ENCODE results near the gene PARVB.

The PARVB gene

DNA sequence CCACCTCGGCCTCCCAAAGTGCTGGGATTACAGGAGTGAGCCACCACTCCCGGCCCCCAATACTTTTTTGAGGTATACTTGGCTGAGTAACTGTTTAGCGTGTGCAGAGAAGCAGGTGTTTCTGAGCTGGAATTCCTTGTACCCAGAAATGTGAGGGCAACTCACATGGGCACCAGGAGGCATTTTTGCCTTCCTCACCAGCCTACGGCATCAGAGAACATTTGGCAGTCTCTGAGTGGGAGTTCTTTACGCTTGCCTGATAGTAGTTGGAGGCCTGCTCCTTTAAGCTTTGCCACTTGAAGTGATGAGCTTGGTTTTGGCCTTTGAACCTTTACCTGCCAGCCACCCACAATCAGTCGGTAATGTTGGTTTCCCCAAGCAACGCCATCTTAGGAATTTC is 9.2 kb downstream of the PARVB start:
- DNase-seq, result no peak
- Histone ChIP-seq H3K4me1 (ENCODE audit: control insufficient read depth, insufficient read depth, low read length, poor library complexity, severe bottlenecking) (peaks cover 10% of the 10 kb centered on the region), H3K36me3 (ENCODE audit: control insufficient read depth, insufficient read depth, low read length) (no peaks in the 10 kb centered on the region), H3K27me3 (replicated peaks; ENCODE audit: control insufficient read depth, insufficient read depth, low read length, poor library complexity, severe bottlenecking) (no peaks in the 10 kb centered on the region), H3K9me3 (ENCODE audit: control insufficient read depth, low read length) (no peaks in the 10 kb centered on the region), H3K4me3 (ENCODE audit: insufficient read depth, low read depth, low read length, poor library complexity, severe bottlenecking) (no peak overlapping the region), H3K27ac (ENCODE audit: insufficient read depth, low read length, poor library complexity, severe bottlenecking) (no peak overlapping the region)

DNA sequence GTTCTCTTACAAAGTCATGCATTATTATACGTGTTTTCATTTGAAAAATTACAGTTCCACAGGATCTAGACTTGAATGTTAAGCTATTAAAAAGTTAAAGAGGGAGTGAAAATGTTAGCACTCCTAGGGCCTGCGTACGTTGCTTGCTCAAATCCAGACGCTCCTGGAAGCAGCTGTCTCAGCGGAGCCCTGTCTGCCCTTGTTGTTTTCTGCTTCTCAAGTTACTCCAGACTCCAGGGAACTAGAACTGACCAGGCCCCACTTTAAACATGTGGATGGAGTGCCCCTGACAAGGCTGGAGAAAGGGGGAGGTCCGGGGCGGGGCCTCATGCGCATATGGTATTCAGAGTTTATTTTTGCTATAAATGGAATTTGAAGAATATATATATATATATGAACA is 9.6 kb downstream of the PARVB start:
- Histone ChIP-seq H3K9me3 (ENCODE audit: control insufficient read depth, low read length) (no peaks in the 10 kb centered on the region), H3K27ac (ENCODE audit: insufficient read depth, low read length, poor library complexity, severe bottlenecking) (no peak overlapping the region), H3K27me3 (replicated peaks; ENCODE audit: control insufficient read depth, insufficient read depth, low read length, poor library complexity, severe bottlenecking) (no peaks in the 10 kb centered on the region), H3K4me1 (ENCODE audit: control insufficient read depth, insufficient read depth, low read length, poor library complexity, severe bottlenecking) (peaks cover 10% of the 10 kb centered on the region), H3K4me3 (ENCODE audit: insufficient read depth, low read depth, low read length, poor library complexity, severe bottlenecking) (no peak overlapping the region), H3K36me3 (ENCODE audit: control insufficient read depth, insufficient read depth, low read length) (no peaks in the 10 kb centered on the region)
- no peak for DNase-seq

DNA sequence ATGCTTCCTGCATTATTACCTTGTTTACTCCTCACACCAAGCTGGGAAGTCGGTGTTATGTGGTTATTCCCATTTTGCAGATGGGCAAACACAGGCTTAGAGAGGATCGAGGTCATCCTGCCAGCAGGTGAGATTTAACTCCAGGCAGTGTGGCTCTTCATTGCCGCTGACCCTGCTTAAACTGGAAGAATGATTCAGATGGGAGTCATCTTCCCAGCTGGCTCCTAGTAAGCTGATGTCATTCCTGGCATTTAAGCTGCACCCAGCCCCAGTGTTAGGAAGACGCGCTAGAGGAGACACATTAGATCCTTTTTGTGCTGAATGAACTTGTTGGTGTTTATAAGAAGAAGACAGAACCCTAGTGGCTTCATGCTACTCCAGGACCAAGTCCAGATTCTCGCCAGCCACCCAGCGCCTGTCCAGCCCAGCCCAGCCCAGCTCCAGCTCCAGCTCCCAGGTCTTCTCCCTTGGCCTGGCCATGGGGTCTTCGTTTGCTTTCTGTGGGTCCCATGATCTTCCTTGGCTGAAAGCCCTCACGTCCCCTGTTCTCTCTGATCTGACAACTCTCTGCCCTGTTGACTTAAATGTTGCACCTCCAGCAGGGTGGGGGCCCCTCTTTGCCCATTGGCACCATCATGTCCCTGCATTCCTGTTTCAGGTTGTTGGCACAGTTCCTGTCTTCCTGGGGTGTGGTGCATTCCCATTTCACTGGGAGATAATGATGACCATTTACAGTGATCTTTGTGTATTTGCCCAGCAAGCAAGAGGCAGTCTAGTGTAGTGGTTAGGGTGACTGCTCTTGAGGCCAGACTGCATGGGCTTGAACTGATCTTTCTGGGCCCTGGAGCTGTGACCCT is 13.6 kb downstream of the PARVB start:
- Histone ChIP-seq H3K36me3 (ENCODE audit: control insufficient read depth, insufficient read depth, low read length) (no peaks in the 10 kb centered on the region), H3K27ac (ENCODE audit: insufficient read depth, low read length, poor library complexity, severe bottlenecking) (no peak overlapping the region), H3K27me3 (replicated peaks; ENCODE audit: control insufficient read depth, insufficient read depth, low read length, poor library complexity, severe bottlenecking) (no peaks in the 10 kb centered on the region), H3K4me3 (ENCODE audit: insufficient read depth, low read depth, low read length, poor library complexity, severe bottlenecking) (no peak overlapping the region), H3K9me3 (ENCODE audit: control insufficient read depth, low read length) (no peaks in the 10 kb centered on the region), H3K4me1 (ENCODE audit: control insufficient read depth, insufficient read depth, low read length, poor library complexity, severe bottlenecking) (no peaks in the 10 kb centered on the region)
- no peak for DNase-seq

DNA sequence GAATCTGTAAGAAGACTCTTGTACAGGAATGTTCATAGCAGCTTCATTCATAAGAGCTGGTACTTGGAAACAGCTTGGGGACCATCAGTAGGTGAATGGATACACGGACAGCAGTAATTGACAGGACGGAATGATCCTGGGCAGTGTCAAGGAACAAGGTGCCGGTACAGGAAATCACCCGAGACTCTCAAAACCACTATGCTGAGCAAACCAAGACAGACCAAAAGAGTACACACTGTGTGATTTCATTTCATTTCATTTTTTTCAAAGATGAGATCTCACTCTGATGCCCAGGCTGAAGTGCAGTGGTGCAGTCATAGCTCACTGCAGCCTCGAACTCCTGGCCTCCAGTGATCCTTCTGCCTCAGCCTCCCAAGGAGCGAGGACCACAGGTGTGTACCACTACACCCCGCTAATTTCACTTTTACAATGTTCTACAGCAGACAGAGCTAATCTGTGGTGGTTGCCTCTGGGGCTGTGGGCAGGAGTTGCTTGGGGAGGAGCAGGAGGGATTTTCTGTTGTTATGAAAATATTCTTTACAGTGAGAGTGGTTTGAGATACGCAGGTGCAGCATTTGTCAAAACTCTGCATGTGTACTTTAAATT is 15.6 kb downstream of the PARVB start:
- no peaks in the 10 kb centered on the region for H3K36me3 ChIP-seq (ENCODE audit: control insufficient read depth, insufficient read depth, low read length)
- no peaks in the 10 kb centered on the region for H3K27me3 ChIP-seq (replicated peaks; ENCODE audit: control insufficient read depth, insufficient read depth, low read length, poor library complexity, severe bottlenecking)
- no peaks in the 10 kb centered on the region for H3K9me3 ChIP-seq (ENCODE audit: control insufficient read depth, low read length)
- DNase-seq, result no peak
- no peak overlapping the region for H3K27ac ChIP-seq (ENCODE audit: insufficient read depth, low read length, poor library complexity, severe bottlenecking)
- no peaks in the 10 kb centered on the region for H3K4me1 ChIP-seq (ENCODE audit: control insufficient read depth, insufficient read depth, low read length, poor library complexity, severe bottlenecking)
- no peak overlapping the region for H3K4me3 ChIP-seq (ENCODE audit: insufficient read depth, low read depth, low read length, poor library complexity, severe bottlenecking)

DNA sequence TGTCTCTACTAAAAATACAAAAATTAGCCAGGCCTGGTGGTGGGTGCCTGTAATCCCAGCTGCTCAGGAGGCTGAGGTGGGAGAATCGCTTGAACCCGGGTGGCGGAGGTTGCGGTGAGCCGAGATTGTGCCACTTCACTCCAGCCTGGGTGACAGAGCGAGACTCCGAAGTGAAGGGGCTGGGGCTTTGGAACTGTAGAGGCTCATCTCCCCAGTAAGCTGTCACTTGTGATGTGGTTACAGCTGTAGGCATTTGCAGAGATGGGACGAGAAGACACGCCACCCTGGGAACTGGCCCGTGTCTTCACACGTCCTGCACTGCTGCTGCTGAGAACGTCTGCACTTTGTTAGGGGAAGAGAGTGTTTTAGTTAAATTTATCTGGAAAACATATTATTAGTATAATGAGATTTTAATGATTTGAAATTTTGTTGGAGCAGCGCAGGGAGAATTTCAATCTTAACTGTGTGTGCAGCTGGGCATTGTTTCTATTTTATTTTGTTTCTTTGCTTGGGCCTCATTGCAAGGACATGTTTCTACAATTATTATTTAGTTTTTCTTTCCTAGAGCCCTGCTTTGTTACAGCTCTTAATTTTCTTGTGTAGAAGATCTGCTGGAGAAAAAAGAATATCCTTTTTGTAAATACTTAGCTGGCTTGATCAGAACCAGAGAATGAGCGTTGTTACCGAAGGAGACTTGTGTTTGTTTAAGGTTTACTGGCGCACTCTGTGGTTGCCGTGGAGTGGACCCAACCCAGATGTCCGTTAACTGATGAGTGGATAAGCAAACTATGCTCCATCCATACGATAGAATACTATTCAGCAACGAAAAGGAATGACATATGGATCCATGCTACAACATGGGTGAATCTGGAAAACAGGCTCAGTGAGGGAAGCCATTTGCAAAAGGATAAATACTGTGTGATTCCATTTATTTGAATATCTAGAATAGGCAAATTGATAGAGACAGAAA is 18.4 kb downstream of the PARVB start:
- no peak overlapping the region for H3K27ac ChIP-seq (ENCODE audit: insufficient read depth, low read length, poor library complexity, severe bottlenecking)
- H3K27me3 ChIP-seq (replicated peaks; ENCODE audit: control insufficient read depth, insufficient read depth, low read length, poor library complexity, severe bottlenecking), result no peaks in the 10 kb centered on the region
- no peaks in the 10 kb centered on the region for H3K9me3 ChIP-seq (ENCODE audit: control insufficient read depth, low read length)
- no peak overlapping the region for H3K4me3 ChIP-seq (ENCODE audit: insufficient read depth, low read depth, low read length, poor library complexity, severe bottlenecking)
- DNase-seq, result no peak
- no peaks in the 10 kb centered on the region for H3K4me1 ChIP-seq (ENCODE audit: control insufficient read depth, insufficient read depth, low read length, poor library complexity, severe bottlenecking)
- H3K36me3 ChIP-seq (ENCODE audit: control insufficient read depth, insufficient read depth, low read length), result no peaks in the 10 kb centered on the region

DNA sequence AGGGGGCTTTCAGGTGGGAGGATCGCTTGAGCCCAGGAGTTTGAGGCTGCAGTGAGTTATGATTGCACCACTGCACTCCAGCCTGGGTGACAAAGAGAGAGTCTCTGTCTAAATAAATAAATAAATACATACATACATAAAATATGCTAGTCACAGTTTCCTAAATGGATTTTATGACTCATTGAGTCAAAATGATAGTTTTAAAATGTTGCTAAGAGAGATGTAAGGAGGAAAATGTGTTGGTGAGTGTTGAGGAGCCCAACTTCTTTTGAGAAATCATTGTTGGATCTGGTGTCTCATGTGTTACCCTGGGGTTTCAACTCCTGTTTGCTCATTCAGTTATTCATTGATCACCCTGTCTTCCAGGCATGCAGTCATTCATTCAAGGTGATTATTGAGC is 21.0 kb downstream of the PARVB start:
- Histone ChIP-seq H3K9me3 (ENCODE audit: control insufficient read depth, low read length) (no peaks in the 10 kb centered on the region), H3K27me3 (replicated peaks; ENCODE audit: control insufficient read depth, insufficient read depth, low read length, poor library complexity, severe bottlenecking) (no peaks in the 10 kb centered on the region), H3K4me1 (ENCODE audit: control insufficient read depth, insufficient read depth, low read length, poor library complexity, severe bottlenecking) (no peaks in the 10 kb centered on the region), H3K36me3 (ENCODE audit: control insufficient read depth, insufficient read depth, low read length) (no peaks in the 10 kb centered on the region), H3K4me3 (ENCODE audit: insufficient read depth, low read depth, low read length, poor library complexity, severe bottlenecking) (no peak overlapping the region), H3K27ac (ENCODE audit: insufficient read depth, low read length, poor library complexity, severe bottlenecking) (no peak overlapping the region)
- no peak for DNase-seq

DNA sequence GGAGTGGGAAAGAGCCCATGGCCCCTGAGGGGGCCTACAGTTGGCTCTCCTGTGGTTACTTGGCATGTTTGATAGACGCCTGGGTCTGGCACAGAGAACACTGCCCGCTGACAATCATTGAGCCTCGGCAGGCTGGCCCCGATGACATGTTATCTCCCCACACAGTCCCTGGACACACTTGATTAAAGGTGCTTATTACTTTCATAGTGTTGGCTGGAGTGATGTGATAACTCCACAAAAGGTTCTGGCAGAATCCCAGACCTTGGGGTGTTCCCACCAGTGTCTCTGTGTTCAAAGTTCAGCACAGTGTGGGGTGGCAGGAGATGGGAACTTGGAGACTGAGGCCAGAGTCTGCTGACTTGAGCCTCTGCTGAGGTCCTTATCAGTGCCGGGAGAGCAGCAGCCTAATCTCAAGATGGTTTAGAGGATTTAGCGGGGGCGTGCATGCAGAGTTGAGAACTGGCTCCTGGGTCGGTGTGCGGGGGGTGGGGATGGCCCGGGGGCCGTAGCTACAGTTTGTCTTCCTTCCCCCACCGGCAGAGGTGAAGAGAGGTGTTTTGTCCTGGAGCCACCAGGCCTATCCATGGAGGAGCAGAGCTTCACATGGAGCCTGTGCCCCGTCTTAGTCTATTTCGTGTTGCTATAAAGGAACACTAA is 22.5 kb downstream of the PARVB start:
- Histone ChIP-seq H3K27ac (ENCODE audit: insufficient read depth, low read length, poor library complexity, severe bottlenecking) (no peak overlapping the region), H3K36me3 (ENCODE audit: control insufficient read depth, insufficient read depth, low read length) (no peaks in the 10 kb centered on the region), H3K4me1 (ENCODE audit: control insufficient read depth, insufficient read depth, low read length, poor library complexity, severe bottlenecking) (no peaks in the 10 kb centered on the region), H3K9me3 (ENCODE audit: control insufficient read depth, low read length) (no peaks in the 10 kb centered on the region), H3K27me3 (replicated peaks; ENCODE audit: control insufficient read depth, insufficient read depth, low read length, poor library complexity, severe bottlenecking) (no peaks in the 10 kb centered on the region), H3K4me3 (ENCODE audit: insufficient read depth, low read depth, low read length, poor library complexity, severe bottlenecking) (no peak overlapping the region)
- no peak for DNase-seq

DNA sequence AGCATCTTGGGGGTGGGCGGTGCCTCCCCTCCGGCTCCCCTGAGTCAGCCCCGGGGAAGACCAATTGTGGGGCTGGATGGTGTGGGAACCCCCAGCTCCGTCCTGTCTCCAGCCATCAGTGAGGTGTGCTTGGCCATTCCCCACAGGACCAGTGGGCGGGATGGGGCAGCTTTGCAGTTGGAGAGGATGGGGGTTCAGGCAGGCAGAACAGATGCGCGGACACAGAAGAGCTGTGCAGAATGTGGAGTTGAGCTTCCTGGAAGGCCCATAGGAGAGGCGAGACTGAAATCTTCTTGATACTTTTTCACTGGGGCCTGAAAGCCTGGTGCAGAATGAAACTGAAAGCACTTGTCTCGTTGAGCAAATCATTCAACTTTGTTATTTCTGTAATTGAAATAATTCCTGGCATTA is 23.8 kb downstream of the PARVB start:
- no peaks in the 10 kb centered on the region for H3K27me3 ChIP-seq (replicated peaks; ENCODE audit: control insufficient read depth, insufficient read depth, low read length, poor library complexity, severe bottlenecking)
- H3K27ac ChIP-seq (ENCODE audit: insufficient read depth, low read length, poor library complexity, severe bottlenecking), result no peak overlapping the region
- DNase-seq, result no peak
- H3K36me3 ChIP-seq (ENCODE audit: control insufficient read depth, insufficient read depth, low read length), result no peaks in the 10 kb centered on the region
- no peaks in the 10 kb centered on the region for H3K9me3 ChIP-seq (ENCODE audit: control insufficient read depth, low read length)
- no peaks in the 10 kb centered on the region for H3K4me1 ChIP-seq (ENCODE audit: control insufficient read depth, insufficient read depth, low read length, poor library complexity, severe bottlenecking)
- no peak overlapping the region for H3K4me3 ChIP-seq (ENCODE audit: insufficient read depth, low read depth, low read length, poor library complexity, severe bottlenecking)

DNA sequence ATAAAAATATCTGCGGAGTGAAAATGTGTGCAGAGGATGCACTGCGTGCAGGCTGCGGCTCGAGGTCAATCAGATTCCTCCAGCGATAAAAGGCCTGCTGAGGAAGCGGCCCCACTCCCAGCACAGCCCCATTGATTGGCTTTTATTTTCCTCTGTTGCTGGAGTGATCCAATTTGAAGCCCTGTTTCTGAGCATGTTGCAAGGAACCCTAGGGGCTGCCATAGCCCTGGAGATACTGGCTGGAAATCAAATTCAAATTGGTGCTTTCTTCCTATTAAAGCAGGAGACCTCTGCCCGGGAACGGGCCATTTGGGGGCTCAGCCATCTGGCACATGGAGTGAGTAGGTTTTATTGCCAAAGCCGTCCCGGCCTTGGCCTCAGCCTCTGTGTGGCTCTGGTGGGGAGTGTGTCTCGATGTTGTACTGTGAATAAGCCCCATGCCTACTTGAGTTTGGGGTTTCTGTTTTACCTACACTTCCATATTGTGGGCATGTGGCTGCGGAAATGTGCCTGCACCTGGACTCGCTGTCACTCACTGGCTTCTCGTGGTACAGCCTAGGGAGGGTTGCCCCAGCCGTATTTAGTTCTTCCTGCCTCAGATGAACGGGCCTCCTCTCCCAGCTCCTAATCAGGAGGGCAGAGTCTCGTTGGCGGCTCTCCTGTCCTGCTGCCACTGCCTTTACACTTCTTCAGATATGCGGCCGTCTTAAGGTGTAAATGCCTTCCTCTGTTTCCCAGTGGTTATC is 25.6 kb downstream of the PARVB start:
- no peak overlapping the region for H3K27ac ChIP-seq (ENCODE audit: insufficient read depth, low read length, poor library complexity, severe bottlenecking)
- H3K4me3 ChIP-seq (ENCODE audit: insufficient read depth, low read depth, low read length, poor library complexity, severe bottlenecking), result no peak overlapping the region
- H3K4me1 ChIP-seq (ENCODE audit: control insufficient read depth, insufficient read depth, low read length, poor library complexity, severe bottlenecking), result no peaks in the 10 kb centered on the region
- no peaks in the 10 kb centered on the region for H3K27me3 ChIP-seq (replicated peaks; ENCODE audit: control insufficient read depth, insufficient read depth, low read length, poor library complexity, severe bottlenecking)
- no peak for DNase-seq
- no peaks in the 10 kb centered on the region for H3K36me3 ChIP-seq (ENCODE audit: control insufficient read depth, insufficient read depth, low read length)
- no peaks in the 10 kb centered on the region for H3K9me3 ChIP-seq (ENCODE audit: control insufficient read depth, low read length)

All from effector memory CD4-positive, alpha-beta T cell (primary cell).